HCT116 (cell line): ENCODE results near the gene YWHAG. TPM values are rescaled to one million over a fixed set of nuclear protein-coding genes. Genes with fewer than 3 reads are reported as not detected.

Experiments used
- ATAC-seq: fragments of 200-7000 bp; cut with Tn5 transposase; 2 replicates; pipeline ENCODE4 v1.9.1; 2020; ENCODE audit warnings: mild to moderate bottlenecking, moderate library complexity
- BruUV-seq: library from RNA; stranded (reverse); fragments of 400-500 nt; replicated peaks from 2 replicates; lab custom pipeline; 2021; lab: Mats Ljungman, UMichigan
- CTCF ChIA-PET: fragments of 300-600 bp; sonication (Branson Sonifier 250); formaldehyde crosslinking; loops from one replicate; lab custom pipeline; 2021; ENCODE audit warnings: antibody characterized with exemption; lab: Charles Lee
- POLR2A ChIA-PET: fragments of 300-600, 350-600 bp; sonication (Branson Sonifier 250); formaldehyde crosslinking; loops from one replicate; lab custom pipeline; 2021; ENCODE audit warnings: antibody characterized with exemption; lab: Charles Lee
- RAD21 ChIA-PET, 2 experiments: fragments of 300-600 bp; sonication (Branson Sonifier 250); formaldehyde crosslinking; loops; one replicate each; lab custom pipeline; 2023; ENCODE audit warnings: low total read pairs in 2 of 2; ENCODE audit not compliant: uncharacterized antibody in 2 of 2, unreplicated experiment in 2 of 2, low non-redundant PET in 1 of 2; lab: Charles Lee
- DNase-seq: peaks from one replicate; pipeline ENCODE4 v3.0.0-alpha.2; 2010; ENCODE audit warnings: low read depth, low spot score
- H2AFZ ChIP-seq: fragments of 200-600 bp; shearing (Covaris generic), sonication (generic); 2 replicates; pipeline ENCODE4 v1.6.1; 2017; ENCODE audit warnings: low read depth, mixed run types, mixed read lengths, antibody characterized with exemption, low read length; ENCODE audit not compliant: poor library complexity, severe bottlenecking
- H3K27ac ChIP-seq: 2 replicates; pipeline ENCODE4 v1.5.1; 2012; ENCODE audit warnings: low read depth, low read length
- H3K27me3 ChIP-seq: fragments of 200-600 bp; sonication (generic); 2 replicates; pipeline ENCODE4 v1.6.1; 2016; ENCODE audit warnings: mixed run types, low read length, mixed read lengths; ENCODE audit not compliant: insufficient read depth
- H3K36me3 ChIP-seq, 2 experiments: fragments of 200-500 bp in 1 of 2; fragments of 200-600 bp in 1 of 2; sonication (Bioruptor generic) in 1 of 2; sonication (generic) in 1 of 2; 2 replicates each; pipeline versions ENCODE4 v1.5.1 to v1.6.1; 2014 to 2016; ENCODE audit warnings: low read length in 2 of 2, inconsistent platforms in 1 of 2, mixed read lengths in 1 of 2, mixed run types in 1 of 2; ENCODE audit not compliant: insufficient read depth in 2 of 2, control insufficient read depth in 1 of 2
- H3K4me1 ChIP-seq, 2 experiments: fragments of 200-600 bp in 1 of 2; sonication (generic) in 1 of 2; 2 replicates each; pipeline versions ENCODE4 v1.5.1 to v1.6.1; 2012 to 2017; ENCODE audit warnings: low read length in 2 of 2, inconsistent platforms in 1 of 2, mild to moderate bottlenecking in 1 of 2, mixed read lengths in 1 of 2, mixed run types in 1 of 2, moderate library complexity in 1 of 2; ENCODE audit not compliant: insufficient read depth in 2 of 2, control insufficient read depth in 1 of 2
- H3K4me2 ChIP-seq: fragments of 200-600 bp; sonication (generic); 2 replicates; pipeline ENCODE4 v1.6.1; 2017; ENCODE audit warnings: mixed run types, low read length, mixed read lengths
- H3K4me3 ChIP-seq, 2 experiments: fragments of 200-600 bp in 1 of 2; sonication (generic) in 1 of 2; replicated peaks in 1 of 2; 2 replicates each; pipeline ENCODE4 v1.5.1; 2011 to 2016; ENCODE audit warnings: low read length in 2 of 2, control low read depth in 1 of 2, low read depth in 1 of 2, mild to moderate bottlenecking in 1 of 2, mixed read lengths in 1 of 2, mixed run types in 1 of 2
- H3K79me2 ChIP-seq: fragments of 200-600 bp; sonication (generic); 2 replicates; pipeline ENCODE4 v1.6.1; 2017; ENCODE audit warnings: mild to moderate bottlenecking, mixed run types, low read length, moderate library complexity, mixed read lengths; ENCODE audit not compliant: insufficient read depth
- H3K9ac ChIP-seq: fragments of 200-600 bp; sonication (generic); 2 replicates; pipeline ENCODE4 v1.6.1; 2016; ENCODE audit warnings: low read length, mixed read lengths
- H3K9me2 ChIP-seq: fragments of 200-600 bp; sonication (generic), shearing (Covaris generic); 2 replicates; pipeline ENCODE4 v1.6.1; 2017; ENCODE audit warnings: mixed run types, mild to moderate bottlenecking, moderate library complexity; ENCODE audit not compliant: insufficient read depth
- H3K9me3 ChIP-seq, 2 experiments: fragments of 200-500 bp in 1 of 2; fragments of 200-600 bp in 1 of 2; sonication (Bioruptor generic) in 1 of 2; sonication (generic) in 1 of 2; 2 replicates each; pipeline ENCODE4 v1.6.1; 2014 to 2017; ENCODE audit warnings: low read length in 2 of 2, mixed read lengths in 2 of 2, inconsistent platforms in 1 of 2, low read depth in 1 of 2, mild to moderate bottlenecking in 1 of 2, mixed run types in 1 of 2, moderate library complexity in 1 of 2; ENCODE audit not compliant: control insufficient read depth in 1 of 2, insufficient read depth in 1 of 2
- H4K20me1 ChIP-seq: fragments of 200-600 bp; sonication (generic), shearing (Covaris generic); 2 replicates; pipeline ENCODE4 v1.6.1; 2017; ENCODE audit warnings: mixed run types, mild to moderate bottlenecking, moderate library complexity; ENCODE audit not compliant: insufficient read depth
- ATF3 ChIP-seq: IDR thresholded peaks from 2 replicates; pipeline ENCODE4 v1.6.1; 2012
- CBX3 ChIP-seq: IDR thresholded peaks from 2 replicates; pipeline ENCODE4 v1.6.1; 2012; ENCODE audit warnings: low read depth
- CEBPB ChIP-seq: IDR thresholded peaks from 2 replicates; pipeline ENCODE4 v1.6.1; 2012; ENCODE audit warnings: low read depth
- EGR1 ChIP-seq: IDR thresholded peaks from 2 replicates; pipeline ENCODE4 v1.6.1; 2012; ENCODE audit warnings: low read depth
- ELF1 ChIP-seq: IDR thresholded peaks from 2 replicates; pipeline ENCODE4 v1.6.1; 2012; ENCODE audit warnings: low read depth, borderline replicate concordance
- EZH2 ChIP-seq: fragments of 200-600 bp; sonication (generic); IDR thresholded peaks from 2 replicates; pipeline ENCODE4 v1.6.1; 2017; ENCODE audit warnings: antibody characterized with exemption, mixed run types
- EZH2phosphoT487 ChIP-seq: fragments of 200-600 bp; IDR thresholded peaks from 2 replicates; pipeline ENCODE4 v1.6.1; 2018; ENCODE audit warnings: antibody characterized with exemption, borderline replicate concordance
- FOSL1 ChIP-seq: IDR thresholded peaks from 2 replicates; pipeline ENCODE4 v1.6.1; 2012; ENCODE audit warnings: low read depth
- RAD21 ChIP-seq: IDR thresholded peaks from 2 replicates; pipeline ENCODE4 v1.6.1; 2012; ENCODE audit warnings: low read depth, mild to moderate bottlenecking
- SIN3A ChIP-seq: IDR thresholded peaks from 2 replicates; pipeline ENCODE4 v1.6.1; 2012; ENCODE audit warnings: low read depth
- SRF ChIP-seq: IDR thresholded peaks from 2 replicates; pipeline ENCODE4 v1.6.1; 2012; ENCODE audit warnings: low read depth
- TCF7L2 ChIP-seq: IDR thresholded peaks from 2 replicates; pipeline ENCODE4 v1.7.0; 2011; ENCODE audit warnings: borderline replicate concordance, inconsistent platforms; ENCODE audit not compliant: insufficient read depth, insufficient read length; ENCODE audit errors: extremely low read depth
- ZBTB33 ChIP-seq: IDR thresholded peaks from 2 replicates; pipeline ENCODE4 v1.6.1; 2011; ENCODE audit warnings: mild to moderate bottlenecking, low read length, moderate library complexity; ENCODE audit not compliant: insufficient replicate concordance; ENCODE audit errors: extremely low read depth
- ZFX ChIP-seq: fragments of 450-650 bp; IDR thresholded peaks from 2 replicates; pipeline ENCODE4 v1.6.1; 2017
- ZNF274 ChIP-seq: fragments of 200-500 bp; sonication (Bioruptor generic); IDR thresholded peaks from 2 replicates; pipeline ENCODE4 v1.6.1; 2014; ENCODE audit warnings: mild to moderate bottlenecking, low read depth, low read length, inconsistent platforms
- intact Hi-C: fragments of 100-400 bp; cut with micrococcal nuclease; formaldehyde crosslinking; loops from 2 replicates; pipeline ENCODE4 v1.10.0; 2022
- total RNA-seq: library from RNA; stranded (reverse); gene quantifications from one replicate; pipeline ENCODE4 v1.2.1, GENCODE V29; 2021; ENCODE audit not compliant: unreplicated experiment
- TF ChIP-seq, protein P1 (sequence below): IDR thresholded peaks from 2 replicates; pipeline ENCODE4 v1.6.1; 2012
- TF ChIP-seq, protein P2 (sequence below), 3 experiments: fragments of 200-600 bp in 1 of 3; sonication (generic) in 1 of 3; IDR thresholded peaks in 2 of 3; conservative IDR thresholded peaks in 1 of 3; 2 replicates each; pipeline ENCODE4 v1.5.1; 2012 to 2017; ENCODE audit warnings: low read depth in 2 of 3, low read length in 2 of 3, antibody characterized with exemption in 1 of 3, borderline replicate concordance in 1 of 3, control low read depth in 1 of 3, mild to moderate bottlenecking in 1 of 3, mixed read lengths in 1 of 3, mixed run types in 1 of 3, moderate library complexity in 1 of 3; ENCODE audit not compliant: insufficient read depth in 1 of 3
- TF ChIP-seq, protein P3 (sequence below): IDR thresholded peaks from 2 replicates; pipeline ENCODE4 v1.6.1; 2012; ENCODE audit warnings: low read depth

YWHAG gene
- total RNA-seq, 1 experiment from 2014 or later = 170 TPM

DNA sequence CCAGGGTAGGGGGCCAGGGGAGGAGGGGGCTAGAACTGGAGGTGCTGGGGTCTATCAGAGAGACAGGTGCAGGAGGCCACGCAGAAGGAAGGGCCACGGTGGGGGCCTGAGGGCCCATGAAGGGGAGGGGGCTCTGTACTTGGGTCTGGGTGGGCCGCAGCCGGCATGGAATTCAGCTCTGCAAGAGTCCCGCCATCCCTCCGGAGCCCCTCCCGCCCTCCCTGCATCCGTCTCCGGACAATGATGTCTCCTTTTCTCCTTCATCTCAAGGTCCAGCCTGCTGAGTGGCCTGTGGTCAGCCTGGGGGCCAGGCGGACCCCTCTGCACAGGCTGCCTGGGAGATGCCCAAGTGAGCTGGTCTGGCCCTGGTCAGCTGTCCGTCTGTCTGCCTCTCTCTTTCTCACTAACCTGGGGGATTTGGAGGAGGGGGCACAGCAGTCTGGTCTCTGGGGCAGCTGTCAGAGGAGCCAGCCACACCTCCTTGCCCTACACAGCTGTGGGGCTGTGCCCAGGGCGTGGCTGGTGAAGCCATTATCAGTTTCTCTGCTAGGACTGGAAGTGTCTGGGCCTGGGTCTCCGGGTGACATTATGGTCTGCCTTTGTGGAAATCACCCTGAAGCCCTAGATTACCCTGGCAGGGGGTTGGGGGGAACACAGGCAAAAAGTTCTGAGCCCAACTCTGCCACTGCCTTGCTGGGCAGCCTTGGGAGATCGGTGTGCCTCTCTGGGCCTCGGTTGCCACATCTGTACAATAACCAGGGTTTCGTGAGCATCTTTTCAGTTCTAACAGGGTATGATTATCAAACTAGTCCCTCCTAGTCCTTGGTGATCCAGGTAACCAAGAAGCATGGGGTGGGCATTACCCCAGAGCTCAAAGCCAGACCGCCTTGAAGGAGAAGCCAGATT is 75.3 kb downstream of the YWHAG start:
- ATAC-seq (no peak), DNase-seq (no peak)
- peaks cover 10 to 27% of the 10 kb centered on the region in 2 experiments for H3K4me1 ChIP-seq
- peaks cover 8 to 10% of the 10 kb centered on the region in 2 experiments; a peak in 3 of 4 replicates for H3K36me3 ChIP-seq
- H4K20me1 ChIP-seq = no peaks in the 10 kb centered on the region
- H3K9me2 ChIP-seq = no peaks in the 10 kb centered on the region
- no peak overlapping the region for H2AFZ ChIP-seq
- ChIA-PET POLR2A (interaction anchor here (1.0 kb wide), 1 partner anchor 117 kb away, joined by 3 read pairs; no protein-coding TSS in a partner anchor), RAD21 (no interaction called here), CTCF (interaction anchor here (1.7 to 2.5 kb wide), 2 partner anchors 8 to 30 kb away, joined by 9 read pairs; no protein-coding TSS in a partner anchor)
- H3K4me2 ChIP-seq = peak overlapping the region; percentile 98
- peak overlapping the region; percentile 58 to 72 for H3K4me3 ChIP-seq
- no peak overlapping the region; the same call in 1 of the 2 replicates for H3K27ac ChIP-seq
- BruUV-seq = no TSS peak
- no peaks in the 10 kb centered on the region for H3K27me3 ChIP-seq
- H3K79me2 ChIP-seq = peaks cover 5% of the 10 kb centered on the region; the same call in 1 of the 2 replicates
- no peaks in the 10 kb centered on the region for H3K9me3 ChIP-seq
- intact Hi-C loops = no loop called here
- H3K9ac ChIP-seq = peak overlapping the region; percentile 70
- TF ChIP-seq SRF = no peak
- TF ChIP-seq SIN3A = no peak
- no peak for TF ChIP-seq TCF7L2
- TF ChIP-seq, protein P1, sequence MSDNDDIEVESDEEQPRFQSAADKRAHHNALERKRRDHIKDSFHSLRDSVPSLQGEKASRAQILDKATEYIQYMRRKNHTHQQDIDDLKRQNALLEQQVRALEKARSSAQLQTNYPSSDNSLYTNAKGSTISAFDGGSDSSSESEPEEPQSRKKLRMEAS = no peak
- TF ChIP-seq CBX3 = no peak
- no peak for TF ChIP-seq ATF3
- TF ChIP-seq RAD21 = no peak
- TF ChIP-seq, protein P2, sequence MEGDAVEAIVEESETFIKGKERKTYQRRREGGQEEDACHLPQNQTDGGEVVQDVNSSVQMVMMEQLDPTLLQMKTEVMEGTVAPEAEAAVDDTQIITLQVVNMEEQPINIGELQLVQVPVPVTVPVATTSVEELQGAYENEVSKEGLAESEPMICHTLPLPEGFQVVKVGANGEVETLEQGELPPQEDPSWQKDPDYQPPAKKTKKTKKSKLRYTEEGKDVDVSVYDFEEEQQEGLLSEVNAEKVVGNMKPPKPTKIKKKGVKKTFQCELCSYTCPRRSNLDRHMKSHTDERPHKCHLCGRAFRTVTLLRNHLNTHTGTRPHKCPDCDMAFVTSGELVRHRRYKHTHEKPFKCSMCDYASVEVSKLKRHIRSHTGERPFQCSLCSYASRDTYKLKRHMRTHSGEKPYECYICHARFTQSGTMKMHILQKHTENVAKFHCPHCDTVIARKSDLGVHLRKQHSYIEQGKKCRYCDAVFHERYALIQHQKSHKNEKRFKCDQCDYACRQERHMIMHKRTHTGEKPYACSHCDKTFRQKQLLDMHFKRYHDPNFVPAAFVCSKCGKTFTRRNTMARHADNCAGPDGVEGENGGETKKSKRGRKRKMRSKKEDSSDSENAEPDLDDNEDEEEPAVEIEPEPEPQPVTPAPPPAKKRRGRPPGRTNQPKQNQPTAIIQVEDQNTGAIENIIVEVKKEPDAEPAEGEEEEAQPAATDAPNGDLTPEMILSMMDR (IDR thresholded peaks at IDR 0.05 in 2 of 3, conservative IDR thresholded peaks at IDR 0.05 in 1 of 3; ENCODE audit: borderline replicate concordance in 1 of 3, insufficient read depth in 1 of 3, low read depth in 2 of 3, low read length in 2 of 3) = no peak
- TF ChIP-seq ZFX = no peak
- TF ChIP-seq EZH2 = no peak
- TF ChIP-seq, protein P3, sequence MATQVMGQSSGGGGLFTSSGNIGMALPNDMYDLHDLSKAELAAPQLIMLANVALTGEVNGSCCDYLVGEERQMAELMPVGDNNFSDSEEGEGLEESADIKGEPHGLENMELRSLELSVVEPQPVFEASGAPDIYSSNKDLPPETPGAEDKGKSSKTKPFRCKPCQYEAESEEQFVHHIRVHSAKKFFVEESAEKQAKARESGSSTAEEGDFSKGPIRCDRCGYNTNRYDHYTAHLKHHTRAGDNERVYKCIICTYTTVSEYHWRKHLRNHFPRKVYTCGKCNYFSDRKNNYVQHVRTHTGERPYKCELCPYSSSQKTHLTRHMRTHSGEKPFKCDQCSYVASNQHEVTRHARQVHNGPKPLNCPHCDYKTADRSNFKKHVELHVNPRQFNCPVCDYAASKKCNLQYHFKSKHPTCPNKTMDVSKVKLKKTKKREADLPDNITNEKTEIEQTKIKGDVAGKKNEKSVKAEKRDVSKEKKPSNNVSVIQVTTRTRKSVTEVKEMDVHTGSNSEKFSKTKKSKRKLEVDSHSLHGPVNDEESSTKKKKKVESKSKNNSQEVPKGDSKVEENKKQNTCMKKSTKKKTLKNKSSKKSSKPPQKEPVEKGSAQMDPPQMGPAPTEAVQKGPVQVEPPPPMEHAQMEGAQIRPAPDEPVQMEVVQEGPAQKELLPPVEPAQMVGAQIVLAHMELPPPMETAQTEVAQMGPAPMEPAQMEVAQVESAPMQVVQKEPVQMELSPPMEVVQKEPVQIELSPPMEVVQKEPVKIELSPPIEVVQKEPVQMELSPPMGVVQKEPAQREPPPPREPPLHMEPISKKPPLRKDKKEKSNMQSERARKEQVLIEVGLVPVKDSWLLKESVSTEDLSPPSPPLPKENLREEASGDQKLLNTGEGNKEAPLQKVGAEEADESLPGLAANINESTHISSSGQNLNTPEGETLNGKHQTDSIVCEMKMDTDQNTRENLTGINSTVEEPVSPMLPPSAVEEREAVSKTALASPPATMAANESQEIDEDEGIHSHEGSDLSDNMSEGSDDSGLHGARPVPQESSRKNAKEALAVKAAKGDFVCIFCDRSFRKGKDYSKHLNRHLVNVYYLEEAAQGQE = no peak
- TF ChIP-seq EZH2phosphoT487 = no peak
- TF ChIP-seq EGR1 = no peak
- no peak for TF ChIP-seq ZBTB33
- no peak for TF ChIP-seq ZNF274
- TF ChIP-seq FOSL1 = no peak
- no peak for TF ChIP-seq CEBPB
- no peak for TF ChIP-seq ELF1
